ENCODE data around the gene DKC1. TPM values are rescaled to one million over a fixed set of nuclear protein-coding genes. Genes with fewer than 3 reads are reported as not detected.

DKC1 gene
- total RNA-seq, 1 experiment from 2014 or later: 158 TPM

DNA sequence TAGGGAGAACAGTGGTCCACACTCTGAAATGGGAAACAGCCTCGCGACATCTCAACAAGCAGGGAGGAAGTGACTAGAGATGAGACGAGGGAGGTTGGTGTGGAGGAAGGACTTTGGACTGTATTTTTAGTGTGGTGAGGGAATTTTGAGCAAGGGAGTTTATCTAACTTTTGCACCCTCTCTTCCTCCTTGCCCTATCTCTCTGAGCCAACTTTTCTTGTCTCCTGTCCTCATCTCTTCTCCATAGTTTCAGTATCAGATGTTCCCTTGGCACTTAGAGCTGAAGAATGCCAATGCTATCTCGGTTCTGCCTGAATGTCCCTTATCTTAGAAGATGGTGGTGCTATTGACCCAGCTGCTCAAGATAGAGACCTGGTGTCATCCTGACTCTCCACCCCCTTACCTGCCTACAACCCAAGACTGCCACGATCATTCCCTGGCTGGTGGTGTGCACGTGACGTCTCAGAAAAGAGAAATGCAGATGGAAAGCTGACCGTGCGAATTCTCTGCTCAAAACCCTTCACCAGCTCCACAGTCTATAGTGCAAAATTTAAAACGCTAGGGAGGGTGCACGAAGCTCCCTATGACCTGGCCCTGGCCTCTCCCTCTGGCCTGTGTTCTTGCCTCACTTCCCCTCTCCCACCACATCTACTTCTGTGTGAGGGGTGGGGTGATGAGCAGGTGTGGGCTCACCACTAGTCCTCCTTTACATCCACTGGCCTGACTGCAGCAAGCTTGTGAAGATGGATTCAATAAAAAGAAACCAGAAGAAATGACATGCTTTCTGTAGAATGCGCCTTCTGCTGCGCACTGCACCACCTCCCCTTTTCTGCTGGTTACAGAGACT is 21.7 kb downstream of the DKC1 start:
- no peaks in the 10 kb centered on the region for H3K9me3 ChIP-seq (ENCODE audit: low read depth, low read length, poor library complexity, severe bottlenecking)
- no peaks in the 10 kb centered on the region for H3K4me1 ChIP-seq (ENCODE audit: insufficient read depth, low read length, poor library complexity, severe bottlenecking)
- no peaks in the 10 kb centered on the region for H3K27me3 ChIP-seq (replicated peaks; ENCODE audit: insufficient read depth, low read depth, low read length, poor library complexity)
- no peak overlapping the region for H3K4me3 ChIP-seq (ENCODE audit: low read depth, low read length, poor library complexity, severe bottlenecking)
- DNase-seq (ENCODE audit: low spot score): no peak
- no peaks in the 10 kb centered on the region for H3K36me3 ChIP-seq (ENCODE audit: insufficient read depth, low read length, poor library complexity, severe bottlenecking)
- no peak for TF ChIP-seq EZH2 (IDR thresholded peaks at IDR 0.05; ENCODE audit: borderline replicate concordance, low read depth, low read length, poor library complexity, severe bottlenecking)
- TF ChIP-seq, protein P1, sequence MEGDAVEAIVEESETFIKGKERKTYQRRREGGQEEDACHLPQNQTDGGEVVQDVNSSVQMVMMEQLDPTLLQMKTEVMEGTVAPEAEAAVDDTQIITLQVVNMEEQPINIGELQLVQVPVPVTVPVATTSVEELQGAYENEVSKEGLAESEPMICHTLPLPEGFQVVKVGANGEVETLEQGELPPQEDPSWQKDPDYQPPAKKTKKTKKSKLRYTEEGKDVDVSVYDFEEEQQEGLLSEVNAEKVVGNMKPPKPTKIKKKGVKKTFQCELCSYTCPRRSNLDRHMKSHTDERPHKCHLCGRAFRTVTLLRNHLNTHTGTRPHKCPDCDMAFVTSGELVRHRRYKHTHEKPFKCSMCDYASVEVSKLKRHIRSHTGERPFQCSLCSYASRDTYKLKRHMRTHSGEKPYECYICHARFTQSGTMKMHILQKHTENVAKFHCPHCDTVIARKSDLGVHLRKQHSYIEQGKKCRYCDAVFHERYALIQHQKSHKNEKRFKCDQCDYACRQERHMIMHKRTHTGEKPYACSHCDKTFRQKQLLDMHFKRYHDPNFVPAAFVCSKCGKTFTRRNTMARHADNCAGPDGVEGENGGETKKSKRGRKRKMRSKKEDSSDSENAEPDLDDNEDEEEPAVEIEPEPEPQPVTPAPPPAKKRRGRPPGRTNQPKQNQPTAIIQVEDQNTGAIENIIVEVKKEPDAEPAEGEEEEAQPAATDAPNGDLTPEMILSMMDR (conservative IDR thresholded peaks at IDR 0.05; ENCODE audit: low read depth, low read length): no peak
- BruUV-seq (replicated peaks): no TSS peak
- POLR2A ChIA-PET (ENCODE audit: low non-redundant PET): no interaction called here
- intact Hi-C loops (cut with micrococcal nuclease; ENCODE audit: unreplicated experiment): no loop called here
- CTCF ChIA-PET: no interaction called here
- H3K27ac ChIP-seq (ENCODE audit: low read depth, low read length, poor library complexity, severe bottlenecking): no peak overlapping the region

DNA sequence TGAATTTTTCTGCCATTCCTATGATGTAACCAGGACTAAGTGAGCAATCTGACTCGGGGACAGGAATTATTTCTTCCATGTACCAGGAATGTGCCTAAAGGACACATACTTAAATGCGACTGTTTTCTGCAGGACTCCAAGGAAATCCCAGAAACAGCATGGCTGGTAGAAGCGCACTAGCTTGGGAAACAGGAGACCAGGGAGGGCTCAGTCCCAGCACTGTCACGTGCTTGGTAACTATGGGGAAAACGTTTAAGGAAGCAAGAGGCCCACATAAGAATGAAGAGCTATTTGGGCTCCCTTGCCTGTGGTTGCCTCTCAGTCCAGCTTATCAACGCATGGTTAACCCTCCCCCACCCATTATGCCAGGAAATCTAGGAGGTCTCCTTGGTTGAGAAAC is 23.1 kb downstream of the DKC1 start:
- Histone ChIP-seq H3K27ac (ENCODE audit: low read depth, low read length, poor library complexity, severe bottlenecking) (no peak overlapping the region), H3K4me1 (ENCODE audit: insufficient read depth, low read length, poor library complexity, severe bottlenecking) (no peaks in the 10 kb centered on the region), H3K36me3 (ENCODE audit: insufficient read depth, low read length, poor library complexity, severe bottlenecking) (no peaks in the 10 kb centered on the region), H3K9me3 (ENCODE audit: low read depth, low read length, poor library complexity, severe bottlenecking) (no peaks in the 10 kb centered on the region), H3K27me3 (replicated peaks; ENCODE audit: insufficient read depth, low read depth, low read length, poor library complexity) (no peaks in the 10 kb centered on the region), H3K4me3 (ENCODE audit: low read depth, low read length, poor library complexity, severe bottlenecking) (no peak overlapping the region)
- no peak for TF ChIP-seq EZH2 (IDR thresholded peaks at IDR 0.05; ENCODE audit: borderline replicate concordance, low read depth, low read length, poor library complexity, severe bottlenecking)
- TF ChIP-seq, protein P1 (conservative IDR thresholded peaks at IDR 0.05; ENCODE audit: low read depth, low read length): no peak
- DNase-seq (ENCODE audit: low spot score): no peak
- ChIA-PET CTCF (no interaction called here), POLR2A (ENCODE audit: low non-redundant PET) (no interaction called here)
- BruUV-seq (replicated peaks): no TSS peak
- intact Hi-C loops (cut with micrococcal nuclease; ENCODE audit: unreplicated experiment): no loop called here

DNA sequence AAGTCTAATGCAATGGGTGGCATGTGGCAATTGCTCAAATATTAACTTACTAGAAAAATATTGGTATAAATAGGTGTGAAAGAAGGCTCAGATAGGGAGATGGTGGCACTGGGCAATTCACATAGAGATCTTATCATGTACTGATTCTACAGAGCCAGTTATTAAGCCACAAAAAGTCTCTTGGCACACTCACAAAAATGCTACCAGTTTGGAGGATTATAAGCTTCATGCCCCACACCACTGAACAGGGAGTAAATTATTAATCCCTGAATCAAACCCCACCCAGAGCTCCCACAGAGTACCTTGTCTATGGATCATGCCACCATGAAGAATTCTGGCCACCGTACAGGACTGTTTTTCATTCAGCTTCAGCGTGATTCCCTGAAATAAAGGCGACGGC is 28.8 kb downstream of the DKC1 start:
- no peaks in the 10 kb centered on the region for H3K9me3 ChIP-seq (ENCODE audit: low read depth, low read length, poor library complexity, severe bottlenecking)
- H3K36me3 ChIP-seq (ENCODE audit: insufficient read depth, low read length, poor library complexity, severe bottlenecking): no peaks in the 10 kb centered on the region
- no peaks in the 10 kb centered on the region for H3K4me1 ChIP-seq (ENCODE audit: insufficient read depth, low read length, poor library complexity, severe bottlenecking)
- no peaks in the 10 kb centered on the region for H3K27me3 ChIP-seq (replicated peaks; ENCODE audit: insufficient read depth, low read depth, low read length, poor library complexity)
- H3K4me3 ChIP-seq (ENCODE audit: low read depth, low read length, poor library complexity, severe bottlenecking): no peak overlapping the region
- intact Hi-C loops (cut with micrococcal nuclease; ENCODE audit: unreplicated experiment): no loop called here
- no peak for DNase-seq (ENCODE audit: low spot score)
- POLR2A ChIA-PET (ENCODE audit: low non-redundant PET): no interaction called here
- no peak overlapping the region for H3K27ac ChIP-seq (ENCODE audit: low read depth, low read length, poor library complexity, severe bottlenecking)
- CTCF ChIA-PET: no interaction called here
- no TSS peak for BruUV-seq (replicated peaks)
- no peak for TF ChIP-seq EZH2 (IDR thresholded peaks at IDR 0.05; ENCODE audit: borderline replicate concordance, low read depth, low read length, poor library complexity, severe bottlenecking)
- TF ChIP-seq, protein P1 (conservative IDR thresholded peaks at IDR 0.05; ENCODE audit: low read depth, low read length): no peak
